Measurements from ENCODE around the gene HS6ST3.

DNA sequence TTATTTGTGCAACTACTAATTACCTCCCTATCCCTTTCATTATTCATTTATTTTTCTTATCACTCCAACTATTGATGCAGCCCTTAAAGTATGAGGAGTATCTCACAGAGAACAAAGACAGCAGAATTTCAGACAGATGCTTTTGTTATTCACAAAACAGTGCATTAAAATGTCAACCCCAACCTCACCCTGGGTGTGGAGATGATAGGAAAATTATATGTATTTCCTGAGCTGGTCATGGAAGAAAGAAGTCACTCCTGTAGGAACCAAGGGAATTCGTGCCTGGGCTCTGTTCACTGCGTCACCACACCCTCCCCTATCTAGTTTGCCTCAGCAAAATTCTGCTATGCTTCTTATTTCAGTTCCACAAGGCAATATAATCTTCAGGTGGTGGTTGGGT is 588.9 kb downstream of the HS6ST3 start:
- TF ChIP-seq, protein P1, sequence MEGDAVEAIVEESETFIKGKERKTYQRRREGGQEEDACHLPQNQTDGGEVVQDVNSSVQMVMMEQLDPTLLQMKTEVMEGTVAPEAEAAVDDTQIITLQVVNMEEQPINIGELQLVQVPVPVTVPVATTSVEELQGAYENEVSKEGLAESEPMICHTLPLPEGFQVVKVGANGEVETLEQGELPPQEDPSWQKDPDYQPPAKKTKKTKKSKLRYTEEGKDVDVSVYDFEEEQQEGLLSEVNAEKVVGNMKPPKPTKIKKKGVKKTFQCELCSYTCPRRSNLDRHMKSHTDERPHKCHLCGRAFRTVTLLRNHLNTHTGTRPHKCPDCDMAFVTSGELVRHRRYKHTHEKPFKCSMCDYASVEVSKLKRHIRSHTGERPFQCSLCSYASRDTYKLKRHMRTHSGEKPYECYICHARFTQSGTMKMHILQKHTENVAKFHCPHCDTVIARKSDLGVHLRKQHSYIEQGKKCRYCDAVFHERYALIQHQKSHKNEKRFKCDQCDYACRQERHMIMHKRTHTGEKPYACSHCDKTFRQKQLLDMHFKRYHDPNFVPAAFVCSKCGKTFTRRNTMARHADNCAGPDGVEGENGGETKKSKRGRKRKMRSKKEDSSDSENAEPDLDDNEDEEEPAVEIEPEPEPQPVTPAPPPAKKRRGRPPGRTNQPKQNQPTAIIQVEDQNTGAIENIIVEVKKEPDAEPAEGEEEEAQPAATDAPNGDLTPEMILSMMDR (IDR thresholded peaks at IDR 0.05), result no peak
- no peak for TF ChIP-seq POLR2A (IDR thresholded peaks at IDR 0.05)
